H1 (cell line): ENCODE measurements around the gene PLA2G4A. TPM values are rescaled to one million over a fixed set of nuclear protein-coding genes. Genes with fewer than 3 reads are reported as not detected.

ENCODE experiments used
- CTCF ChIA-PET: fragments of 300-600 bp; sonication (Branson Sonifier 250); formaldehyde crosslinking; loops from one replicate; lab custom pipeline; 2021; ENCODE audit not compliant: partially characterized antibody; lab: Charles Lee
- POLR2A ChIA-PET: fragments of 300-600 bp; sonication (Branson Sonifier 250); formaldehyde crosslinking; loops from one replicate; lab custom pipeline; 2021; ENCODE audit warnings: inconsistent platforms; ENCODE audit not compliant: partially characterized antibody; lab: Charles Lee
- DNase-seq, 2 experiments: peaks; one replicate each; pipeline versions ENCODE4 v3.0.0 to v3.0.0-alpha.2; 2010 to 2022; ENCODE audit warnings: low spot score in 2 of 2, low read depth in 1 of 2, mixed read lengths in 1 of 2
- FAIRE-seq: peaks from 2 replicates; lab custom pipeline; 2011; peaks lifted over from hg19 to GRCh38; lab: Jason Lieb, UNC
- H2AFZ ChIP-seq: 2 replicates; pipeline ENCODE4 v1.8.1; 2012; ENCODE audit warnings: low read length, inconsistent platforms
- H2AK5ac ChIP-seq: 2 replicates; pipeline ENCODE4 v1.6.1; 2013; ENCODE audit warnings: low read depth, low read length
- H2BK120ac ChIP-seq: replicated peaks from 2 replicates; pipeline ENCODE3; 2013; ENCODE audit warnings: low read depth, low read length, inconsistent platforms
- H2BK12ac ChIP-seq: 2 replicates; pipeline ENCODE4 v1.6.1; 2013; ENCODE audit warnings: low read depth, low read length
- H2BK15ac ChIP-seq: 2 replicates; pipeline ENCODE4 v1.6.1; 2013; ENCODE audit warnings: low read length
- H2BK20ac ChIP-seq: 2 replicates; pipeline ENCODE4 v1.6.1; 2013; ENCODE audit warnings: low read length
- H2BK5ac ChIP-seq: 2 replicates; pipeline ENCODE4 v1.6.1; 2013; ENCODE audit warnings: low read depth, low read length
- H3K14ac ChIP-seq: 2 replicates; pipeline ENCODE4 v1.6.1; 2013; ENCODE audit warnings: inconsistent platforms; ENCODE audit not compliant: insufficient read length
- H3K18ac ChIP-seq: 2 replicates; pipeline ENCODE4 v1.6.1; 2013; ENCODE audit warnings: low read length; ENCODE audit errors: extremely low read depth
- H3K23ac ChIP-seq: 2 replicates; pipeline ENCODE4 v1.6.1; 2013; ENCODE audit warnings: inconsistent platforms; ENCODE audit not compliant: insufficient read length
- H3K23me2 ChIP-seq: 2 replicates; pipeline ENCODE4 v1.6.1; 2013; ENCODE audit warnings: low read depth, low read length
- H3K27ac ChIP-seq: 2 replicates; pipeline ENCODE4 v1.6.1; 2011; ENCODE audit warnings: low read depth, low read length, inconsistent platforms
- H3K27me3 ChIP-seq, 4 experiments: replicated peaks in 1 of 4; 1 replicate in 1 of 4; 2 replicates in 3 of 4; pipeline versions ENCODE4 v1.6.1 to v1.8.1; 2011 to 2013; ENCODE audit warnings: low read length in 3 of 4, mild to moderate bottlenecking in 3 of 4, inconsistent platforms in 2 of 4, mixed read lengths in 2 of 4, moderate library complexity in 1 of 4; ENCODE audit not compliant: control insufficient read depth in 3 of 4, insufficient read depth in 3 of 4; ENCODE audit errors: extremely low read depth in 1 of 4
- H3K36me3 ChIP-seq, 4 experiments: 2 replicates each; pipeline versions ENCODE4 v1.6.1 to v1.8.1; 2011 to 2013; ENCODE audit warnings: mild to moderate bottlenecking in 4 of 4, low read length in 3 of 4, moderate library complexity in 2 of 4, control low read depth in 1 of 4, inconsistent platforms in 1 of 4; ENCODE audit not compliant: insufficient read depth in 4 of 4, control insufficient read depth in 2 of 4
- H3K4ac ChIP-seq: replicated peaks from 2 replicates; pipeline ENCODE3; 2013; ENCODE audit warnings: low read length, low read depth, mixed read lengths, inconsistent platforms; ENCODE audit not compliant: insufficient read length
- H3K4me1 ChIP-seq, 4 experiments: replicated peaks in 1 of 4; 1 replicate in 1 of 4; 2 replicates in 3 of 4; pipeline versions ENCODE4 v1.6.1 to v1.8.1; 2011 to 2013; ENCODE audit warnings: low read length in 3 of 4, inconsistent platforms in 2 of 4, mixed read lengths in 1 of 4; ENCODE audit not compliant: insufficient read depth in 4 of 4, control insufficient read depth in 3 of 4
- H3K4me2 ChIP-seq, 2 experiments: 2 replicates each; pipeline versions ENCODE4 v1.6.1 to v1.8.1; 2011 to 2013; ENCODE audit warnings: low read depth in 2 of 2, low read length in 2 of 2, control low read depth in 1 of 2, inconsistent platforms in 1 of 2, mild to moderate bottlenecking in 1 of 2; ENCODE audit not compliant: insufficient read depth in 1 of 2
- H3K4me3 ChIP-seq, 4 experiments: fragments of 200-600, 300-600 bp in 1 of 4; sonication (generic), shearing (Covaris generic), sonication (Bioruptor Twin) in 1 of 4; 2 replicates each; pipeline versions ENCODE4 v1.5.1 to v1.8.1; 2011 to 2016; ENCODE audit warnings: low read length in 4 of 4, low read depth in 3 of 4, control low read depth in 2 of 4, inconsistent platforms in 2 of 4, mild to moderate bottlenecking in 2 of 4, mixed read lengths in 1 of 4, moderate library complexity in 1 of 4; ENCODE audit not compliant: insufficient read depth in 2 of 4; ENCODE audit errors: extremely low read depth in 1 of 4
- H3K56ac ChIP-seq: replicated peaks from 2 replicates; pipeline ENCODE3; 2013; ENCODE audit warnings: low read depth, mild to moderate bottlenecking, mixed read lengths, low read length, inconsistent platforms; ENCODE audit not compliant: insufficient read length
- H3K79me1 ChIP-seq: 2 replicates; pipeline ENCODE4 v1.6.1; 2013; ENCODE audit warnings: low read depth, low read length, control low read depth
- H3K79me2 ChIP-seq, 2 experiments: 2 replicates each; pipeline versions ENCODE4 v1.6.1 to v1.8.1; 2012 to 2013; ENCODE audit warnings: low read length in 2 of 2, mild to moderate bottlenecking in 2 of 2, inconsistent platforms in 1 of 2; ENCODE audit not compliant: insufficient read depth in 2 of 2, control insufficient read depth in 1 of 2
- H3K9ac ChIP-seq, 4 experiments: replicated peaks in 1 of 4; 1 replicate in 1 of 4; 2 replicates in 3 of 4; pipeline versions ENCODE4 v1.6.1 to v1.8.1; 2011 to 2013; ENCODE audit warnings: low read depth in 3 of 4, low read length in 3 of 4, control low read depth in 2 of 4, mild to moderate bottlenecking in 2 of 4, moderate library complexity in 2 of 4, inconsistent platforms in 1 of 4; ENCODE audit errors: extremely low read depth in 1 of 4
- H3K9me3 ChIP-seq, 2 experiments: 2 replicates each; pipeline versions ENCODE4 v1.6.1 to v1.8.1; 2012 to 2013; ENCODE audit warnings: mild to moderate bottlenecking in 2 of 2, moderate library complexity in 2 of 2, control low read depth in 1 of 2, inconsistent platforms in 1 of 2, low read depth in 1 of 2, low read length in 1 of 2, mixed read lengths in 1 of 2; ENCODE audit not compliant: insufficient read depth in 2 of 2
- H4K20me1 ChIP-seq, 2 experiments: replicated peaks in 1 of 2; 2 replicates each; pipeline versions ENCODE3 to v1.8.1; 2011 to 2013; ENCODE audit warnings: inconsistent platforms in 2 of 2, low read length in 2 of 2, mild to moderate bottlenecking in 1 of 2; ENCODE audit not compliant: insufficient read depth in 2 of 2, control insufficient read depth in 1 of 2
- H4K5ac ChIP-seq: 2 replicates; pipeline ENCODE4 v1.6.1; 2013; ENCODE audit warnings: low read length, low read depth, mixed read lengths, inconsistent platforms; ENCODE audit not compliant: insufficient read length
- H4K8ac ChIP-seq: 2 replicates; pipeline ENCODE4 v1.8.0; 2013; ENCODE audit warnings: mild to moderate bottlenecking, moderate library complexity, low read length, inconsistent platforms; ENCODE audit not compliant: insufficient read depth; ENCODE audit errors: extremely low read depth
- H4K91ac ChIP-seq: replicated peaks from 2 replicates; pipeline ENCODE3; 2013; ENCODE audit warnings: low read length, mixed read lengths, inconsistent platforms; ENCODE audit not compliant: insufficient read length
- ASH2L ChIP-seq: fragments of 200-600, 300-600 bp; sonication (generic); IDR thresholded peaks from one replicate; pipeline ENCODE4 v1.7.1; 2017; ENCODE audit warnings: low read length
- CHD2 ChIP-seq: IDR thresholded peaks from 2 replicates; pipeline ENCODE4 v1.6.1; 2012; ENCODE audit warnings: low read length, improper control_type of control experiment
- EP300 ChIP-seq, 2 experiments: IDR thresholded peaks; 1 replicate in 1 of 2; 2 replicates in 1 of 2; pipeline ENCODE4 v1.6.1; 2011 to 2012; ENCODE audit warnings: low read depth in 2 of 2, low read length in 2 of 2, mild to moderate bottlenecking in 2 of 2, borderline replicate concordance in 1 of 2, inconsistent platforms in 1 of 2, moderate library complexity in 1 of 2
- FOSL1 ChIP-seq: IDR thresholded peaks from 2 replicates; pipeline ENCODE4 v1.6.1; 2011; ENCODE audit warnings: mild to moderate bottlenecking, low read depth, low read length, moderate library complexity; ENCODE audit not compliant: insufficient read depth
- GTF2F1 ChIP-seq: IDR thresholded peaks from 2 replicates; pipeline ENCODE4 v1.6.1; 2012; ENCODE audit warnings: low read depth, low read length, improper control_type of control experiment, borderline replicate concordance
- HDAC6 ChIP-seq: IDR thresholded peaks from one replicate; pipeline ENCODE4 v1.7.1; 2012; ENCODE audit warnings: low read depth, mild to moderate bottlenecking, inconsistent platforms, low read length, moderate library complexity
- JUN ChIP-seq: IDR thresholded peaks from 2 replicates; pipeline ENCODE4 v1.6.1; 2011; ENCODE audit warnings: low read depth, mild to moderate bottlenecking, improper control_type of control experiment, low read length
- KDM1A ChIP-seq: fragments of 200-600, 300-600 bp; sonication (generic); IDR thresholded peaks from 2 replicates; pipeline ENCODE4 v1.7.1; 2016; ENCODE audit warnings: mild to moderate bottlenecking, low read length, borderline replicate concordance
- NANOG ChIP-seq: IDR thresholded peaks from 2 replicates; pipeline ENCODE4 v1.6.1; 2011; ENCODE audit warnings: low read length, low read depth, mild to moderate bottlenecking, inconsistent platforms; ENCODE audit not compliant: insufficient read depth, poor library complexity, severe bottlenecking
- RNF2 ChIP-seq: fragments of 200-900, 300-1000 bp; sonication (generic); IDR thresholded peaks from 2 replicates; pipeline ENCODE4 v1.7.1; 2016; ENCODE audit warnings: borderline replicate concordance, low read depth, mild to moderate bottlenecking, antibody characterized with exemption, low read length; ENCODE audit not compliant: poor library complexity, severe bottlenecking; ENCODE audit errors: missing control alignments
- SIN3A ChIP-seq, 2 experiments: IDR thresholded peaks in 1 of 2; conservative IDR thresholded peaks in 1 of 2; 2 replicates each; pipeline ENCODE4 v1.6.1; 2011 to 2012; ENCODE audit warnings: low read length in 2 of 2, improper control_type of control experiment in 1 of 2, low read depth in 1 of 2, mild to moderate bottlenecking in 1 of 2
- SP4 ChIP-seq: IDR thresholded peaks from 2 replicates; pipeline ENCODE4 v1.6.1; 2012; ENCODE audit warnings: low read length, inconsistent platforms
- SRF ChIP-seq: IDR thresholded peaks from 2 replicates; pipeline ENCODE4 v1.6.1; 2011; ENCODE audit warnings: mild to moderate bottlenecking, low read depth, low read length, moderate library complexity
- TAF1 ChIP-seq: IDR thresholded peaks from 2 replicates; pipeline ENCODE4 v1.6.1; 2011; ENCODE audit warnings: mild to moderate bottlenecking, low read depth, low read length
- TBP ChIP-seq: IDR thresholded peaks from 2 replicates; pipeline ENCODE4 v1.6.1; 2011; ENCODE audit warnings: low read depth, low read length, improper control_type of control experiment
- WGBS, 2 experiments: shearing (Covaris generic) in 1 of 2; methylation state at CpG; one replicate each; pipeline versions ENCODE4 v1.1.6 to v1.1.7; 2013 to 2015; ENCODE audit warnings: low lambda C conversion rate in 2 of 2, mixed read lengths in 2 of 2, inconsistent platforms in 1 of 2, low coverage in 1 of 2, missing lambda C conversion rate in 1 of 2; ENCODE audit not compliant: insufficient replicate concordance in 2 of 2, insufficient coverage in 1 of 2, insufficient read length in 1 of 2; ENCODE audit errors: extremely low coverage in 1 of 2, missing lambda C conversion rate in 1 of 2; 5-methylcytosine and 5-hydroxymethylcytosine counted together
- polyA plus RNA-seq, 7 experiments: library from polyadenylated mRNA; depleted of rRNA in 3 of 7; stranded (reverse) in 5 of 7; unstranded in 2 of 7; fragments of >200 nt in 5 of 7; fragments of 200-250 nt in 2 of 7; gene quantifications; 1 replicate in 5 of 7; 2 replicates in 1 of 7; 4 replicates in 1 of 7; pipeline versions ENCODE4 v1.2.1 to v1.2.3, GENCODE V29; 2011 to 2013; ENCODE audit warnings: missing spikeins in 2 of 7, mixed read lengths in 2 of 7
- total RNA-seq: library from RNA; stranded (reverse); fragmentation: NEBNext Ultra II Directional; extraction: Animal tissue kit (Norgen Biotek cat#: 25700); gene quantifications from 2 replicates; pipeline ENCODE4 v1.2.1, GENCODE V29; 2021

Gene PLA2G4A
- total and polyA plus RNA-seq, 2 of the 8 experiments (the other 6 are each of a cell fraction or from before 2014, with no cell fraction given), result 0.63 to 1.4 TPM

- Histone ChIP-seq H3K18ac (no peak overlapping the region), H3K56ac (no peak overlapping the region), H3K27me3 (no peaks in the 10 kb centered on the region), H2AK5ac (no peak overlapping the region), H3K23me2 (no peaks in the 10 kb centered on the region), H3K4me2 (peak overlapping the region in 1 of 2 experiments; percentile 2; a peak in 1 of 4 replicates), H3K79me1 (no peaks in the 10 kb centered on the region), H4K5ac (no peak overlapping the region), H2BK15ac (no peak overlapping the region), H4K91ac (no peak overlapping the region), H4K8ac (no peak overlapping the region), H3K23ac (no peak overlapping the region), H3K27ac (no peak overlapping the region), H4K20me1 (no peaks in the 10 kb centered on the region), H2BK120ac (no peak overlapping the region), H2BK12ac (no peak overlapping the region), H3K4me1 (0 out of 7 replicates have a peak, but pooled peaks cover 0 to 3% (median 0%) of the 10 kb centered on the region in 4 experiments), H2BK5ac (no peak overlapping the region), H3K9ac (no peak overlapping the region), H3K79me2 (no peaks in the 10 kb centered on the region), H3K4me3 (no peak overlapping the region), H2AFZ (no peak overlapping the region), H3K4ac (no peak overlapping the region), H3K14ac (no peak overlapping the region), H3K36me3 (no peaks in the 10 kb centered on the region), H2BK20ac (no peak overlapping the region), H3K9me3 (no peaks in the 10 kb centered on the region)
- FAIRE-seq, result no peak
- ChIA-PET POLR2A (no interaction called here), CTCF (no interaction called here)
- 85% methylated on average over 1 of the region's 1 CpG; no CpG with 5 or more reads in 1 of the 2 experiments for WGBS, 2 experiments
- DNase-seq, result no peak
- TF ChIP-seq ASH2L (no peak), CHD2 (no peak), KDM1A (no peak), SIN3A (conservative IDR thresholded peaks at IDR 0.05 in 1 of 2, IDR thresholded peaks at IDR 0.05 in 1 of 2; ENCODE audit: low read depth in 1 of 2, low read length in 2 of 2) (no peak), TBP (no peak), RNF2 (no peak), GTF2F1 (no peak), SRF (no peak), TAF1 (no peak), FOSL1 (no peak), EP300 (IDR thresholded peaks at IDR 0.05; ENCODE audit: borderline replicate concordance in 1 of 2, low read depth in 2 of 2, low read length in 2 of 2) (no peak), SP4 (no peak), JUN (no peak), HDAC6 (no peak), NANOG (no peak)
Measured at GRCh38 chr1:186960861-186961260, 132.1 kb downstream of the PLA2G4A start.
